Amniotic stem cell (primary cell): ENCODE results near the gene RMRP.

ENCODE experiments used
- DNase-seq: peaks from one replicate; lab custom pipeline; 2025; lab: John Stamatoyannopoulos, UW

The RMRP gene

DNA sequence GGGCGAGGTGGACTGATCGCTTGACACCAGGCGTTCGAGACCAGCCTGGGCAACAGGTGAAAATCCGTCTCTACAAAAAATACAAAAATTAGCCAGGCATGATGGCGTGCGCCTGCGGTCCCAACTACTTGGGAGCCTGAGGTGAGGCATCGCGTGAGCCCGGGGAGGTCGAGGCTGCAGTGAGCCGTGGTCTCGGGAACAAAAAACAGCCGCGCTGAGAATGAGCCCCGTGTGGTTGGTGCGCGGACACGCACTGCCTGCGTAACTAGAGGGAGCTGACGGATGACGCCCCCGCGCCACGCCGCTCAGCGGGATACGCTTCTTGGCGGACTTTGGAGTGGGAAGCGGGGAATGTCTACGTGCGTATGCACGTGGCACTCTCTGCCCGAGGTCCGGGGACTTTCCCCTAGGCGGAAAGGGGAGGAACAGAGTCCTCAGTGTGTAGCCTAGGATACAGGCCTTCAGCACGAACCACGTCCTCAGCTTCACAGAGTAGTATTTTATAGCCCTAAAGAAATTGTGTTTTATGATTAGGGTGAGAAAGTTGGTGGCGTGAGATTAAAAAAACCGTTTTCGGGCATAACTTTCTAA, at the start of gene RMRP:
TSS of gene RMRP (minus strand) at position 474 of the 591 bp plus-strand sequence.
- peak; percentile 99 for DNase-seq

DNA sequence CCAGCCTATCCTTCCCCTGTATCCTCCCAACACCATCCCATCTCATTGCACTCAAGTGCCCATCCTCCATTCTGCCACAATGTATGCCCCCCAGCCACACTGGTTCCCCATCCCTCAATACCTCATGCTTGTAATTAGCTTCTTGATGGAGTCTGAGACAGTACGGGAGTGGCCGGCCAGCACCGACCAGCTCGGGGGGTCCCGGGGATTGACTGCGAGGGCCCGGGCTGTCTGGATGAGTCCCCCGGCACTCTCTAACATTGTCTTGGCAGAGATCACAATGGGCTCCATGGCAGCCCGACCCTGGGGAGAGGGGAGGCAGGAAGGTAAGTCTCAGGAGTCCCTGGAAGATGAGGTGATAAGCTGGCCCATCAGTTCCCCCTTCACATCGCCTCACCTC, 49.1 kb upstream of the RMRP start:
- DNase-seq = no peak

DNA sequence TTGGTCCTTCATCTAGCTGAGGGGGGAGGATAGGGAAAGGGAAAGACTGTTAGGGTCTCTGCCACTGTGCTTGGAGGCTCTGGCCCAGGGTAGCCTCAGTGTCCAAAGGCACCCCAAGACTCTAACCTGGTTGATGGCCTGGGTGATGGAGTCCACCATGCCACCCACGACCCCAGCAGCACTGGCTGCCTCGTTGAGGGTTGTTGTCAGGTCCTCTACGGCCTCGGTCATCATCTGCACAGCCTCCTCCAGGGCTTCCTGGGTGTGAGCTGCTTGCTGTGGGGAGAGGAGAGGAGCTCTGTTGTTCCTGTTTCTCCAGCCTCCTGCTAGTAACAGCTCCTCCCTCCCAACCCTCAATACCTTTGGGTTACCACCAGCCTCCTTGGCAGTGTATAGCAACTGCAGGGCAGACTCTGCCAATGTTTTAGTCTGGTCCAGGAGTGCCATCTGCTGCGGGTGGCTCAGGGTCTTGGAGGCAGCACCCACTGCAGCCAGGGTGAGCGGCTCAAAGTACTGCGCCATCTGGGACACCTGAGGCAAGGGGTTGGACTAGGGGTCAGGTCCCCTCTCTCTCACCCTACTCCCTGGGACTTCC, 48.1 kb upstream of the RMRP start:
- no peak for DNase-seq

DNA sequence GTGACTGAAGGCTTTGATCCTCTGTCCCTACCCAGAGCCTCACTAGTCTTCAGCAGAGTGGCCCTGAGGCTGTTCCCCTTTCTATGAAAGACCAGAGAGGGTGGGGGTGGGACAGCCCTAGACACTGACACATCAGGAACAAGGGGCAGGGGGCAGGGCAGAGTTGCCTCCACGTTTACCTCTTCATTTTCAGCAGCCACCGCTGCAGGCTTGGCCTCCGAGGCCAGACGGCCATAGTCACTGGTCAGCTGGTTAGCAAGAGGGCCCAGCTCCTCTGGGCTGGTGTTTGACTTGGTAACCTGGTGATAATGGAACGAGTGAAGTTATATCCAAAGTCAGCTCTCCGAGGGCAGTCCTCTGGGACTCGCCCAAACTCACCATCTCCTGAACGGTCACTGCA, 47.6 kb upstream of the RMRP start:
- no peak for DNase-seq

DNA sequence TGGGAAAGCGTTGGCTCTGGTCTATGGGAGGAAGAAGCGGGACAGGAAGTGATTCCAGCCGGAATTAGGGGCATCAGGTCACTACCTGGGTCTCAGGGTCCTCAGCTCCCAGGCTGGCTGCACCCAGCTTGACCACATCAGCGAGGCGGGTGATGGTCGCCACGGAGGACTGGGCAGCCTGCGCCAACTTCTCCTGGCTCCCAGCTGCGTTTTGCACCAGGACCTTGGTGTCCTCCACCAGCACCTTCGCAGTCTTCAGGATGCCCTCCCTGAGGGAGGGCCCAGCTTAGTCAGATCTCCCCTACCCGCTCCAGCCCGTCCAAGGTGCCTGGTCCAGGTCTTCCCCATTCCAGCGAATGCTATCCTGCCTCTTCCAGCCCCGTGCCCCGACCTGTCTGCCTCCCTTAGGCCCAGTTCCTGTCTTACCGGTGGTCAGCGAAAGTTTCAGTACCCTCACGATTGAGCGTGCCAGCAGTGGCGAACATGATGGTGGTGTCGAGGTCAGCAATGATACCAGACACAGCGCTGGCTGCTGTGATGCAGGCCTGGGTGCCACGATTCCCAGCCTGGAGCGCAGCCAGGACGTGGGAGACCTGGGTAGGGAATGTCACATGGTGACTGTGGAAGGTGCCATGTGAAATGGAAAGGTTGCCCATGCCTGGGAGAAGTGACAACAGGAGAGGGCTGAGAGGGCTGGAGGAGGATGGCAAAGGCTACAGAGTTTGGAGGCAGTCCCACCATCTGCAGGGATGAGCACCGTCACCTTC, 46.3 kb upstream of the RMRP start:
- DNase-seq = no peak

DNA sequence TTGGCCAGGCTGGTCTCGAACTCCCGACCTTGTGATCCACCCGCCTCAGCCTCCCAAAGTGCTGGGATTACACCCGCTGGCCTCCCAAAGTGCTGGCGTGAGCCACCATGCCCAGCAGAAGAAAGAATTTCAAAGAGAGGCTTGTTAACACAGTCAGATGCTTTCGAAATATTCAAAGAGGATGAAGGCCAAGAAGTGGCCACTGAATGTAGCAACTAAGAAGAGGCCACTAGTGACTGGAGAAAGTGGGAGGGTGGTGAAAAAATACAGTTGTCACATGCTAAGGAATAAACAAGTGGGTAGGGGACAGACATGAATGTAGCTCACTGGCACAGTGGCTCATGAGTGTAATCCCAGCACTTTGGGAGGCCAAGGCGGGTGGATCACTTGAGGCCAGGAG, 44.9 kb upstream of the RMRP start:
- DNase-seq = no peak

DNA sequence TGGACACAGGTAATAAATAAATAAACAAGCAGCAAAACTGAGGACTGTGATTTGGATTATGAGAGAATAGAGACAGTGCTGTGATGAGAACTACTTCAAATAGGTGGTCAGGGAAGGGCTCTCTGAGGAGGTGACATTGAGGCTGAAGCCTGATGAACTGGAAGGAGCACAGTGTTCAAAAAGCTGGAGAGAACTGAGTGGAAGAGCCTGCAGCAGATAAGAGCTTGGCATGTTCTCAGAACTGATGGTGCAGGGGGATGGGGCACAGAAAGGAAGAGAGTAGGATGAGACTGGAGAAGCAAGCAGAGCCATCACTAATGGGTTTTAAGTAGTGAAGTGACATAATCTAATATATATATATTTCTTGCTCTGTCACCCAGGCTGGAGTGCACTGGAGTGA, 43.1 kb upstream of the RMRP start:
- no peak for DNase-seq

DNA sequence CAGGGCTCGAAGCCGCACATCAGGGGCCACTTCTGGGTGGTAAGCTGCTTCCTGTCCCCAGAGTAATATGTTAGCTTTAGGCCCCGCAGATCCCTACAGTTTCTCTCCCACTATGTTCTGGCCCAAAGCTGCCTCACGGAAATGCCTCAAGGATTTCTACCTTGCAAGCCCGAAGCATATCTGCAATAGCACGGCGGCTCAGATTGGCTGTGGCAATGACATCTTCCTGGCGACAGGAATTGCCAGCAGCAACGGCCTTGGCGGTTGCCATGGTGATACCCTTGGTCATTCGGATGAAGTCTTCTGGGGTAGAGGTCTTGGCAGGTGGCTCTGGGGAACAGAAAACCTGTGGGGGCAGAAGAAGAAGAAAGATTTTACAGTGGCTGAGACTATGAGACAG, 42.2 kb upstream of the RMRP start:
- no peak for DNase-seq

DNA sequence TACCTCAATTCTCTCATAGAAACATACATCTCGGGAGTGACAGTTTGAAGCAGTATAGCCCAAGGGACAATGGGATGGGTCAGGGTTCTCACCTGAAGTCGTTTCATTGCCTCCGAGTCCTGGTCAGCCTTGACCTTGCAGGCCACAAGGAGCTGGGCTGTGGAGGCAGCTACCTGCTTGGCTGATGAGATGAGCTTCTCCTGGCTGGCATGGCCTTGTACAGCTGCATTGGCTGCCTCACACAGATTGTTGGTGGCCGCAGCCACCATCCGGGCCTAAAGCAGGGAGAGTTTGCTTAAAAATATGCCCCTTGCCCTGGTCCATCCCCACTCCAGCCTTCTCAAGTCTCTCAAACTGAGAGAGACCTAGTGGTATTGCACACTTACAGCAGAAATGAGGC, 40.4 kb upstream of the RMRP start:
- DNase-seq = no peak

DNA sequence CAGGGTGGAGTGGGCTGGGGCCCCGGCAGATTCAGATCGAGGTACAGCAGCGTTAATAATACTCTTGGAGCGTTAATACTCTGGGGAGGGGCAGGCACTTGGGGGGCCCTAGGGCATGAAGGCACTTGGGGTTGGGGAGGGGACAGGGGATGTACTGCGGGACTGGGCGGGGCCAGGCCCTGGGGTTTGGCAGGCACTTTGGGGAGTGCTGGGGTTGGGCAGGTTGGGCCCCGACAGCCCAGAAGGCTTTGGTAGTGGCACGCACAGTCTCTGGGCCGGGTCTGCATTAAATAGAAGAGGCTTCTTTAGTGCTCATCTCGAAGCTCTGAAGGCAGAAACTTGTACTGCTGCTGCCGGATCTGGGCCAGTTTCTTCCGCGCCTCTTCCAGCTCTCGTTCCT, 39.7 kb upstream of the RMRP start:
- DNase-seq = no peak

DNA sequence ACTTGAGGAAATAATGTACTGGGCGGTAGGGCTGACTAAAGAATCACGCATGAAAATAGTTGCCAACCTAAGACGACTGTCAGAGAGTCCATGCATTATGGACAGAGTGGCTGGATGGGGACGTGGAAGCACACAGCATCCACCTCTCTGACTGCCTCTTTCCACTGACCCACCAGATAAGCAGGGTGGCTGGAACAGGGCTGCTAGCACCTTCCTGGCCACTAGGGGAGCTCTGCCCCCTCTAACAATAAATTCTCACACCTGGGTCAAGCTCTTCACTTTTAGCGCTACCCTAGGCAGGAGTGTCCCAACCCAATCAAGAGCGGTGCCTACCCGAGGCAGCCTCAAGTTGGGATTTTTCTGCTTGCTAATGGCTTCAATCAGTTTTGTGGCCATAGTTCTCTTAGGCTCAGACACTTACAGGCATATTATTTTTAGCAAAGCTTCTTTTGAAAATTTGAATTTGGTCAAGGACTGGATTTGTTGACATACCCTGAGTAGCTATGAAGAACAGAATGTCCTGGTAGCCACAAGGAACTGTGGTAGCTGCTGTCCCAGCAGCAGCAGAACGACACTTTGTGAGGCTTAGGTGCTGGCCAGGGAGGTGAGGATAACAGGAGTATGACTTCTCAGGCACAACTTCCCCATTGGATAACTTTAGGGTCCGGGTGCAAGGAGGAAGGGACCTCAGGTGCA, 38.8 kb upstream of the RMRP start:
- DNase-seq = no peak

DNA sequence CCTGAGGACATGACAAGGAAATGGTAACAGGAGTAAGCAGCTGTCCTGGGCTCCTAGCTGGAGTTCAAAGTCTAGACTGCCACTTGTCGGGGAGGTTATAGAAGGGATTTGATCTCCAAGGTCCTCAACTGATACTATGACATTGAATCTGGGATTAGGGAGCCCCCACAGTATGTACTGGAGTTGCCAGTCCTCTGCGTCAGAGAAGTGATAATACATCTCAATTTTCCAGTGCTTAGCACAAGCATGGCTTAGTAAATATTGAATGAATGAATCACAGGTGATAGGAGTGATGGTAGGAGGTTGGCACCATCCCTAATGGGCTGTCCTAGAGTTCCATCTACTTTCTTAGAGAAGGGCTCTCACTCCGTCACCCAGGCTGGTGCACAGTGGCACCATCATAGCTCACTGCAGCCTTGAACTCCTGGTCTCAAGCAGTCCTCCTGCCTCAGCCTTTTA, 38.2 kb upstream of the RMRP start:
- no peak for DNase-seq

DNA sequence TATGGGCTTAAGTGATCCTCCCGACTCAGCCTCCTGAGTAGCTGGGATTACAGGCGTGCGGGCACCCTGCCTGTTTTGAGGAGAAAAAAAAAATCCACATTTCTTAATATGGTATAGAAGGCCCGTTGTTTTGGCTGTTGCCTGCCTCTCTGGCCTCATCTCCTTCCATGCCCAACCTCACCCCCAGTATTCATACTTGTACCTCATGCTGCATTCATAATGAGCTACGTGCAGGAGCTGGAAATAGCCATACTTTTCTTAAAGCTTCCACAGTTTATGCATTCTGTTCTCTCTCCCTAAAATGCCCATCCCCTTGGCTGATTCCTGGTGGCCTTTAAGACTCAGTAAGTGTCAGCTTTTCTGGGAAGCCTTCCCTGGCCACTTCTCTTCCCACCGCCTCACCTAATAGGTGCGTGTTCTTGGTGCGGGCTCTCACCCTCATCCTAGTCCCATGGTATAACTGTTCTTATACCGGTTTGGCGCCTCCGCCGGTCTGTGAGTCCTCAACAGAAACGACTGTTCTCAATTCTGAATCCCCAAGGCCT, 34.0 kb upstream of the RMRP start:
- DNase-seq = no peak

DNA sequence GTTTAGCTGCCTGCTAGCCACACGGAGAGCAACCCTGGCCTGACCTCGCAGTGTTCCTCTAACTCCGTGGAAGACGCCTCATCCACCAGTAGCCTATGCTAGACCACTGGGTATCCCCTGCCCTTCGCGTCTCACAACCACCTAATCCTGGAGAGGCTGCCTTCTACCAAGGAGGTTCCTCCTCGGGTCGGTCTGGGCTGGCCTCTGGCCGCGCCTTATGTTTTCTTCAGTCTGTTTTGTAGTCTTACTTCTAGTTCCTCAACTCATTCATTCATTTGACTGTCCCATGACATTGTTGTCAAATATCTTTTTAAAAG, 33.5 kb upstream of the RMRP start:
- no peak for DNase-seq

DNA sequence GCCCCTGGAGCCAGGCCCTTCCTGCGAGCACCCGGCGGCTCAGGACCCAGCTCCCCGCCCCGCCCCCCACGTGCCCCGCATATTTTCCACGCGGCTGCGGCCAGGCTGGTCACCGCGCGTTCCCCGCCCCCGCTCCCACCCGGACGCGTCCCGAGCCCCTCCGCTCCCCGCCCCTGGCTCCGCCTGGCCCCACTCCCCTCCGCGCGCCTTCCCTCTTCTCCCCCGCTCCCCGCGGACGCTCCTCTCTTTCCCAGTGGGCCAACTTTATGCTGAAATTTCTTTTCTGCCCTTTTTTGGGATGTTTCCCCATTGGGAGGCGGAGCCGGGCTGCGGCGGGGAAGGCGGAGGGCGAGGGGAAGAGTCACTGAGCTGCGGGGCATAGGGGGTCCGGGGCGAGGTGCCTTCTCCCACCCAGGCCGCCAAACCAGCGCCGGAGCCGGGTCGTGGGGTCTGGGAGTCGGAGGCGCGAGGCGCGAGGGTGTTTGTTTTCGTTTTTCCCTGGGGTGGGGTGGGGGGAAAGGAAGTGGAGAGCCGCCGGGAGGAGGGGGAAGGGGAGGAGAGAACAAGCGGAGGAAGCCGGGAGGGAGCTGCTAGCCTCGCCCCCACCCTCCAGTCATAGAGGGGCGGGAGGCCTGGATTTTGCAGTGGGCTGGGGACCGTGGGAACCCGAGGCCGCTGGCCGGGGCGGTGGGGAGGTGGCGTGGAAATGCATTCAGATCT, 33.0 kb upstream of the RMRP start:
- peak; percentile 65 for DNase-seq

DNA sequence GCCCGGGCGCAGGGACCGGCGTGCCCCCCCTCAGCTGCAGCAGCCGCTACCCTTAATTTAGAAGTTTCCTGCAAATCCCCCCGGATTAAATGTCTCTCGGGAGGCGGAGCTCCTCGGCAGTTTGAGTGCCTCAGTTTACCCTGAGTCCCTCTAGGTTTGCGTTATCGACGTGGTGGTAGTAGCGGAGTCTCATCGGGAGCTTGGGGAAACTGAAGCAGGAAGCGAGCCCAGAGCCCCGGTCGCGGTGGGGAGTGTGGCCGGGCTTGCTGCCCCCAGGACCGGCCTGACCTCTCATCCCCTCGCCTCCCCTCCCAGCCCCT, 32.4 kb upstream of the RMRP start:
- no peak for DNase-seq

DNA sequence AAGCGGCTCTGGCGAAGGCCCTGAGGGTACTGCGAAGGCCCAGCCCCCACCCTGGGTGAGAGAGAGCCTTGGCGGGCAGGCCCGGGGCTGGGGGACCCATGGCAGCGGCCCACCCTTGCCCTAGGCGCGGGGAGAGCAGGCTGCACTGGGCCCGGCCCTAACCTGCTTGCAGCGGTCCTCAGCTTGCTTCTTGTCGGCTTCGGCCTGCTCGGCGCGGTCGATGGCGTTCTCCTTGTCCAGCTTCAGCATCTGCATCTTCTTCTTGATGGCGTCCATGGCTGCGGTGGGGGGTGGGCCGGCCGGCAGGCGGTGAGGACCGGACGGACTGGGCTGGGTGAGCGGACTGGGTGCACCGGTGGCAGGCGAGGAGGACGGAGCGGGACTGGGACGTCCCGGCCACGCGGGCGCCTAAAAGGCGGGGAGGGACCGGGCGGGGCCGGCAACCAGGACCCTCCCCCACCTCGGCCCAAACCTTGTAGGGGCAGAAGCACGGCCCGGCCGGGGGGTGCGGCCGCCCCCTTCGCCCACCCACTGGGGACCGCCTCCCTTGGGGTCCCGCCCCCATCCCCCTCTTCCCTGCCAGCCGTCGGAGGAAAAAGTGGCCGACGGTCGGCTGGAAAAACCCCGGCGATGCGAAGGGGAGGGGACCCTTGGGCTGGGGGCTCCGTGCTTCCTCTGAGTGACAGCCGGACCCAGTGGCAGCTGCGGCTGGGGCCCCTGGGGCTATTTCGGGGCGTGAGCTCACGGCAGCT, 31.9 kb upstream of the RMRP start, which contains the start of gene TPM2:
TSS of gene TPM2 (minus strand) at position 384 of the 752 bp plus-strand sequence. CDS start at position 276, 108 bp downstream.
- peak; percentile 81 for DNase-seq

DNA sequence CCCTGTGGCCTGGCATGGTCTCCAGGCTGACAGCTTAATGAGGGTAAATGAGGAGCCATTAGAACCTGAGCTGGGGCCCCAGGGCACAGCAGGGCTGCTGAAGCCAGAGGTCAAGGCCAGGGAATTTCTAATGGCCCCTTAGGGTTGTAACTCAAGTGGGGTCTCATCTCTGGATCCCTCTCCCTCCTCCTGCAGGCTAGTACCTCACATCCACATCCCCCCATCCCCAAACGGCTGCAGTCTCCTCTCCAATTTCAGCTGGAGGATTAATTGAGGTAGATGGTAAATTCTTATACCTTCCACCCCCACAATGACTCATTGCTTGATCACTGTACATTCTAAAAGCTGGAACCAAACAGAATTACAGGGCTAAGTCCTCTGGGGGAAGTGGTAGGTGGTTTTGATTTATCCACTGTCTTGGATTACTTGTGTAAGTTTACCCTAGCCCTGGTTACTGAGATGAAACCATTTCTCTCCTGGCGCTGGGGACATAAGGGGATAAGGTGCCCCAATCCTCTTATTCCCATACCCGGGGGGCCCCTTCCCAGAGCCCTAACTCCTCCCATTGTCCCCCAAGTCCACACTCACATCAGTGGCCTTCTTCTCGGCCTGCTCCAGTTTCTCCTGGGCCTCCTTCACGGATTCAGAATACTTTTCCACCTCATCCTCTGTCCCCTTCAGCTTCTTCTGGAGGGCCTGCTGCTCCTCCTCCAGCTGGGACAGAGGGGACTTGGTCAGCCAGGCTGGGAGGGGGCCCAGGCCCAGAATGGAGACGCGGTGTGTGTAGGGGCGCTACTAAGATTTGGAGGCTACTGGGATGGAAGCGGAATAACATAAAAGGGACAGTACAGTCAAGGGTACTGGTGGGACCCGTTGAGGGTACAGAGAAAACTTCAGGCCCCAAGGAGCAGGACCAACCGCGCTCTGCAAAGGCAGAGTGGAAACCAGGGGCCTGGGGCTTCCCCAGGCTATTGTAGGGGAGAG, 31.0 kb upstream of the RMRP start:
- DNase-seq = no peak

DNA sequence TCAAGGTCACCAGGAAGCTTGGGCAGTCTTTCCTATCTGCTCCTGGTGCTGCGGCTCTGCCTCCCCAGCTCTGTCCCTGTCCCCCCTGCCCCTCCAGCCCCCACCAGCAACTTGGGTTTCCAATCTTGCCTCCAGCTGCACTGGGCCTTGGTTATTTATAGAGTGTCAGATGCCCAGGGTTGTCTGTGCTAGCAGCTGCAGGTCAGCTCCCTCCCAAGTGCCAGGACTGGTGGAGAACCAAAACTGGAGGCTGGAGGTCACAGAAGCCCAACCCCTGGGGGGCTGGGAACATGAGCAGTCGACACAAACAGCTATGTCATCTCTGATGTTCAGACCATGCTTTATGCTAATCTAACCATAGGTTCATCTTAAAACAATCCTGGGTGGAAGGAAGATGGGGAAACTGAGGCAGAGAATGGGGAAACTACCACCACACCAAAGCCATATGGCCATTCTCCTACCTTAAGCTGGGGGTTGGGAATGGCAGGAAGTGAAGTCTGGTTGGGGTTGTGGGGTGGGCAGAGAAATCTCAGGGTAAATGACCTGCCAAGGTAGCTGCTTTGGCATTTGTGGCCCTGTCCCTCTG, 30.2 kb upstream of the RMRP start:
- no peak for DNase-seq

DNA sequence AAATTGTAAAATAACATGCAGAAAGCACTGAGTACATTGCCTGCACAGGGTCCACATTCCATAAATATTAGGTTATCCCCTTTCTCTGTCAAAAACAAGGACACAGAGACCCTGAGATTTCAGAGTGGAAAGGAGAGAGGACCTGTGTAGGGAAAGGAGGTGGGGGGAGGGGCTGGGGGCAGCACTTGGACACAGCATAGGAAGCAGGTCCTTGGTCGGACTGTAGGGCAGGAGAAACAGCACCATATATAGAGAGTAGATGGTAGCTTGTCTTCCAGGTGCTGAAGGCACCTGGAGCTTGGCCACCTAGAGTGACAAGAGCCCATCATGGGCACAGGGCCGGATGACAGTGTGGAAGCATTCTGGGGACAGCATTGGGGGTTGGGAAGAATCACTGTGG, 29.5 kb upstream of the RMRP start:
- DNase-seq = no peak
